Measurements from ENCODE around the gene ZFP2.

DNA sequence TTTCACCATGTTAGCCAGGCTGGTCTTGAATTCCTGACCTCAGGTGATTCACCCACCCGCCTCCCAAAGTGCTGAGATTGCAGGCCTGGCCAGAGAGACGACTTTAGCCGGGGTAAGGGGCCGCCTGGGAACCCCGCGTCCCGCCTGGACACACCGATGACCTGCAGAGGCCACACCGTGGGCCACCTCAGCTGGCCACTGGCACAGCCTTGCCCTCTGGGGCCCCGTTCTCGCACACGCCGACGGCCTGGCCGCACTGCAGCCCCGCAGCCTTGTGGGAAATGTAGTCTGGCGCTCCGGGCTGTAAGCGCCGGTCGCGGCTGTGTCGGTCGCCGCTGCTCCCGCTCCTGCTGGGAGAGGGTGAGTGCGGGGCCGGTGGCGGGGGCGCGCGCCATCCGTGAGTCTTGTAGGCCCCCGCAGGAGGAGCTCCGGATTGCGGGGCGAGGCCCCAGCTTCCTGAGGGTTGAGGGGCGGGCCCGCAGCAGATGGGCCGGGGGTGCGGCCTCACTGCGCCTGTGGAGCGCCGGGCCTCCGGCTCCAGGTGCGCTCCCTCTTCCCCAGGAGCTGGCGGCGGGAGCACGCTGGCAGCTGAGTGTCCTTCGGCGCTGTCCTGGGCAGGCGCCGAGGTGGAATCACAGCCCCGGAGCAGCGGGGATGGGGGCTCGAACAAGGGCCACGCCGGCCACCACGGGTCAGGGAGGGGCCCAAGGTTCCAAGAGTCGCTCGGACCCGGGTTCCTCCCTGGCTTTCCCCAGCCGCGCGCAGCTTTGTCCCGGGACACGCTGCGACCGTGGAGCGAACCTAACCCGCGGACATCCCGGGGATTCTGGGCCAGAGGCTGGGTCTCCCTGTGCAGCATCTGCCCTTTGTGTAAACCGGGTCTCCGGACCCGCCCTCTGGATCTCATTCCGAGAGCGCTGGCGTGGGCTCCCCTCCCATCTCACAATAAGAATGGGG is at the start of gene ZFP2:
- TF ChIP-seq GATA2 (IDR thresholded peaks at IDR 0.05; ENCODE audit: low read depth, low read length) (no peak), GATA3 (IDR thresholded peaks at IDR 0.05; ENCODE audit: low read depth, low read length) (no peak)

Data from SH-SY5Y (cell line).